ENCODE data around the gene SERPINB3.

Gene SERPINB3

GRCh38 chr18:63624863-63625262, 36.8 kb downstream of the SERPINB3 start:
- H3K4me3 ChIP-seq (ENCODE audit: control insufficient read depth, low read depth, low read length), result no peak overlapping the region
- no peak for TF ChIP-seq CTCF (conservative IDR thresholded peaks at IDR 0.05; ENCODE audit: control insufficient read depth, insufficient read depth, low read depth, low read length)
- no peak for DNase-seq (ENCODE audit: low read depth)

- no peak overlapping the region for H3K4me3 ChIP-seq (ENCODE audit: control insufficient read depth, low read depth, low read length)
- no peak for TF ChIP-seq CTCF (conservative IDR thresholded peaks at IDR 0.05; ENCODE audit: control insufficient read depth, insufficient read depth, low read depth, low read length)
- peak; percentile 7 for DNase-seq (ENCODE audit: low read depth)
These were observed 42.0 kb downstream of the SERPINB3 start for GRCh38 chr18:63619661-63620060.

- DNase-seq (ENCODE audit: low read depth), result no peak
- TF ChIP-seq CTCF (conservative IDR thresholded peaks at IDR 0.05; ENCODE audit: control insufficient read depth, insufficient read depth, low read depth, low read length), result no peak
- H3K4me3 ChIP-seq (ENCODE audit: control insufficient read depth, low read depth, low read length), result no peak overlapping the region
These were observed 43.8 kb downstream of the SERPINB3 start for GRCh38 chr18:63617915-63618234.

GRCh38 chr18:63617049-63617914, 44.4 kb downstream of the SERPINB3 start:
- DNase-seq (ENCODE audit: low read depth), result no peak
- H3K4me3 ChIP-seq (ENCODE audit: control insufficient read depth, low read depth, low read length), result no peak overlapping the region
- TF ChIP-seq CTCF (conservative IDR thresholded peaks at IDR 0.05; ENCODE audit: control insufficient read depth, insufficient read depth, low read depth, low read length), result no peak

GRCh38 chr18:63613420-63613819, 48.3 kb downstream of the SERPINB3 start:
- no peak for TF ChIP-seq CTCF (conservative IDR thresholded peaks at IDR 0.05; ENCODE audit: control insufficient read depth, insufficient read depth, low read depth, low read length)
- DNase-seq (ENCODE audit: low read depth), result no peak
- no peak overlapping the region for H3K4me3 ChIP-seq (ENCODE audit: control insufficient read depth, low read depth, low read length)

GRCh38 chr18:63606526-63606925, 55.2 kb downstream of the SERPINB3 start:
- H3K4me3 ChIP-seq (ENCODE audit: control insufficient read depth, low read depth, low read length), result no peak overlapping the region
- TF ChIP-seq CTCF (conservative IDR thresholded peaks at IDR 0.05; ENCODE audit: control insufficient read depth, insufficient read depth, low read depth, low read length), result no peak
- no peak for DNase-seq (ENCODE audit: low read depth)

Measured in fibroblast of mammary gland (primary cell).